ENCODE measurements around the gene RTL10.

- TF ChIP-seq, protein P1, sequence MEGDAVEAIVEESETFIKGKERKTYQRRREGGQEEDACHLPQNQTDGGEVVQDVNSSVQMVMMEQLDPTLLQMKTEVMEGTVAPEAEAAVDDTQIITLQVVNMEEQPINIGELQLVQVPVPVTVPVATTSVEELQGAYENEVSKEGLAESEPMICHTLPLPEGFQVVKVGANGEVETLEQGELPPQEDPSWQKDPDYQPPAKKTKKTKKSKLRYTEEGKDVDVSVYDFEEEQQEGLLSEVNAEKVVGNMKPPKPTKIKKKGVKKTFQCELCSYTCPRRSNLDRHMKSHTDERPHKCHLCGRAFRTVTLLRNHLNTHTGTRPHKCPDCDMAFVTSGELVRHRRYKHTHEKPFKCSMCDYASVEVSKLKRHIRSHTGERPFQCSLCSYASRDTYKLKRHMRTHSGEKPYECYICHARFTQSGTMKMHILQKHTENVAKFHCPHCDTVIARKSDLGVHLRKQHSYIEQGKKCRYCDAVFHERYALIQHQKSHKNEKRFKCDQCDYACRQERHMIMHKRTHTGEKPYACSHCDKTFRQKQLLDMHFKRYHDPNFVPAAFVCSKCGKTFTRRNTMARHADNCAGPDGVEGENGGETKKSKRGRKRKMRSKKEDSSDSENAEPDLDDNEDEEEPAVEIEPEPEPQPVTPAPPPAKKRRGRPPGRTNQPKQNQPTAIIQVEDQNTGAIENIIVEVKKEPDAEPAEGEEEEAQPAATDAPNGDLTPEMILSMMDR (IDR thresholded peaks at IDR 0.05; ENCODE audit: borderline replicate concordance, extremely low read depth, low read length, poor library complexity, severe bottlenecking), result no peak
- TF ChIP-seq EZH2 (IDR thresholded peaks at IDR 0.05; ENCODE audit: borderline replicate concordance, low read depth, low read length, severe bottlenecking), result no peak
Observed at GRCh38 chr22:19857382-19857781, 2.7 kb upstream of the RTL10 start.
